ENCODE data around the gene PPP1R1C. TPM values are rescaled to one million over a fixed set of nuclear protein-coding genes. Genes with fewer than 3 reads are reported as not detected.

The PPP1R1C gene
- total and polyA plus RNA-seq, 2 experiments from 2014 or later: 3.5 to 18.8 TPM

- H3K27ac ChIP-seq (ENCODE audit: low read depth): no peak overlapping the region
- H3K27me3 Mint-ChIP-seq (ENCODE audit: insufficient read depth, low read depth, poor library complexity): no peaks in the 10 kb centered on the region
- H3K79me2 ChIP-seq (replicated peaks; ENCODE audit: insufficient read depth): no peaks in the 10 kb centered on the region
- ATAC-seq (no peak), DNase-seq (ENCODE audit: low spot score) (no peak)
- H3K4me3 Mint-ChIP-seq: no peak overlapping the region
- TF ChIP-seq REST (IDR thresholded peaks at IDR 0.05; ENCODE audit: unreplicated experiment) (no peak), EZH2phosphoT487 (IDR thresholded peaks at IDR 0.05; ENCODE audit: unreplicated experiment) (no peak), ETS1 (IDR thresholded peaks at IDR 0.05) (no peak), NANOG (IDR thresholded peaks at IDR 0.05; ENCODE audit: borderline replicate concordance) (no peak), ZNF114 (CRISPR knock-in tag; IDR thresholded peaks at IDR 0.05) (no peak), JUNB (IDR thresholded peaks at IDR 0.05; ENCODE audit: unreplicated experiment) (no peak), CTCF (conservative IDR thresholded peaks at IDR 0.05; ENCODE audit: low read depth in 2 of 2) (no peak), POLR2AphosphoS5 (IDR thresholded peaks at IDR 0.05; ENCODE audit: low read depth) (no peak), STAT1 (IDR thresholded peaks at IDR 0.05; ENCODE audit: unreplicated experiment) (no peak), CREB1 (CRISPR knock-in tag; IDR thresholded peaks at IDR 0.05; ENCODE audit: low read depth) (no peak), EZH2 (IDR thresholded peaks at IDR 0.05; ENCODE audit: low read depth, unreplicated experiment) (no peak), ZNF462 (CRISPR knock-in tag; IDR thresholded peaks at IDR 0.05) (no peak), ZNF331 (CRISPR knock-in tag; IDR thresholded peaks at IDR 0.05; ENCODE audit: low read depth) (no peak)
- no peaks in the 10 kb centered on the region for H3K36me3 ChIP-seq (ENCODE audit: insufficient read depth)
- H3K9me3 Mint-ChIP-seq: peaks cover 3% of the 10 kb centered on the region; the same call in 2 of the 3 replicates
- H3K4me1 Mint-ChIP-seq: peaks cover 8% of the 10 kb centered on the region; the same call in 2 of the 3 replicates
- peaks cover 5% of the 10 kb centered on the region; the same call in 1 of the 2 replicates for H3K4me1 ChIP-seq (ENCODE audit: insufficient read depth)
- H3K4me2 ChIP-seq: no peak overlapping the region
- H3K27me3 ChIP-seq (ENCODE audit: insufficient read depth): no peaks in the 10 kb centered on the region
- H4K20me1 ChIP-seq (replicated peaks; ENCODE audit: insufficient read depth): no peaks in the 10 kb centered on the region
- peaks cover 11% of the 10 kb centered on the region for H3K9me2 ChIP-seq (ENCODE audit: insufficient read depth)
- H3K36me3 Mint-ChIP-seq (ENCODE audit: low read depth): 0 out of 3 replicates have a peak, but pooled peaks cover under 1% of the 10 kb centered on the region
- H2AFZ ChIP-seq: no peak overlapping the region
- no peak overlapping the region for H3K4me3 ChIP-seq
- no peaks in the 10 kb centered on the region for H3F3A ChIP-seq (replicated peaks; ENCODE audit: low read depth)
- no peak overlapping the region for H3K27ac Mint-ChIP-seq
Measured at GRCh38 chr2:182098648-182099047, 113.0 kb downstream of the PPP1R1C start.

Measured in GM23338 (cell line).